Bronchus fibroblast of lung (primary cell): Measurements from ENCODE around the gene CARS1. TPM values are rescaled to one million over a fixed set of nuclear protein-coding genes. Genes with fewer than 3 reads are reported as not detected.

Experiments
- total RNA-seq: library from RNA; depleted of rRNA; stranded (reverse); fragments of >200 nt; gene quantifications from 2 replicates; pipeline ENCODE4 v1.2.3, GENCODE V29; 2015

Gene CARS1
- 82.9 and 86.5 TPM in 2 replicates for total RNA-seq

DNA sequence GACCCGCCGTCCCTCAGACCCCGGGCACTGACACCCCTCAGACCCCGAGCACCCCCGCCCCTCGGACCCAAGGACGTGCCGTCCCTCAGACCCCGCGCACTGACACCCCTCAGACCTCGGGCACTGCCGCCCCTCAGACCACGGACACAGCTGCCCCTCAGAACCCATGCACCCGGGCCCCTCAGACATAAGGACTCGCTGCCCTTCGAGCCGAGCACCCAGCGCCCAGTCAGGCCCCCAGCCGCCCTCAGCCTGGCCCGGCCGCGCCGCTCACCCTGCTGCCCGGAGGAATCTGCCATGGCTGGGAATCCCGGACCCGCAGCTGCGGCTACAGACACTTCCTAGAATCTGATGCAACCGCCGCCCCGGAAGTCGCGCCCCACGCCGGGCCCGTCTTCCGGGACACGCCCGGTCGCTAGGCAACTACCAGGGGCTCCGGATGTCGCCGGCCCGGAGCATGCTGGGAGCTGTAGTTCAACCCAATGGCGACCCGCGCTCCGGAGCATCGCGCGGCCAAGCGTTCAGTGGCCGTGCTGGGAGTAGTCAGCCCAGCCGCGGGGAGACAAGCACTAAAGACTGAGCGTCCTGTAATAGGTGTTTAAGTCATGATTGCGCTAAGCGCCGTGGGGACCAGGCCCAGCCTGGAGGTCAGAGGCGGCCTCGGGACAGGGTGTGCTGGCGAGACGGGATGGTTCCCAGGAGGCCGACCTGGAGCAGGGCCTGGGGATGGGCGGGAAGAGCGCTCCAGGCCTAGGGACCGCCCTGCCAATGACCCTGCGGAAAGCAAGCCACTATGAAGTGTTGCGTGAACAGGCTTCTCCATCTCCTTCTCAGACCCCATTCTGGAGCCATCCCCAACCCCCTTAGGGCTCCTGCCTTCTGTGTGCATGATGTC lies at the start of gene CARS1:
CARS1 (minus strand) TSS at position 355 of the 895 bp plus-strand sequence; CDS start at position 299, 56 bp downstream.

DNA sequence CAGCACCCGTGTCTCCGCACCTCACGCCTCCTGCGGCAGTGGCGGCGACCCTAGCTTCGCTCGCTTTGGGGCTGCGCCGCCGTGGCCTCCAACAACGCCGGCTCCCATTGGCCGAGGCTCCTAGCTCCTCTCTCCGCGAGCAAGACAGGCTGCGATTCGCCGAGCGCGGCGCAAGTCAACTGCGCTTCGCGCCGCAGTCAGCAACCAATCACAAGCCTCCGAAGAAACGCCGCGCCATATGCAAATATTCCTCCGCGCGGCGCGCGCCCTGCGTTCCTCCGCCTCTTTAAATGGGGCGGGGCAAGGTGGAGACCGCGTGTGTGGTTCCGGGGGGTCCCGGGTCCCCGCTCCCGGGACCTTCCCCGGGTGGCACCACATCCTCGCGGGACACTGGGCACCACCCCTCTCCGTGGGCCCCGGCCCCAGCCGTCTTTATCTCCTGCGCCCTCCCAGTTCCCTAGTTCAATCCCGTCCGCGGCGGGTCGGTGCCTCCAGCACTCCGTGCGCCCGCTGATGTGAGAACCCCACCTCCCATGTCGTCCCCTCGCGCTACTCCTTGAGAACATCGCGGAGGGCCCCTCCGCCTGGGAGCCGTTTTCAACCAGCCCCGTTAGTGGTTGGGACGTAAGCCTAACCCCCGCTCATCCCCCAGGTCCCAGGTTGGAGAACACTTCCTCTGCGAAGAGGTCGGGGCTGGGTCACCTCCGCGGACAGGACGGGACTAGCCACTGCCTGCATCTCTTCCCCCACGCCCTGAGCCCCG lies 64.8 kb downstream of the CARS1 start, which contains the start of gene NAP1L4:
NAP1L4 (minus strand) TSS at position 96 of the 763 bp plus-strand sequence. CDS start 13,109 bp downstream, outside the sequence.

Other genes with a start within 250 kb of the CARS1 start
- gene CDKN1C, start 171.6 kb downstream of the CARS1 start, total RNA-seq = 28.2 and 31.4 TPM in 2 replicates
- 67.4 and 71.9 TPM in 2 replicates for gene PHLDA2, start 128.0 kb downstream of the CARS1 start, total RNA-seq
- gene NAP1L4, start 65.1 kb downstream of the CARS1 start, total RNA-seq = 81.6 and 86.2 TPM in 2 replicates
- 32.9 and 43.9 TPM in 2 replicates for gene OSBPL5, start 107.9 kb upstream of the CARS1 start, total RNA-seq
- not detected in 2 replicates for gene MRGPRG, start 161.4 kb upstream of the CARS1 start, total RNA-seq
- gene MRGPRE, start 175.0 kb upstream of the CARS1 start, total RNA-seq = not detected in 2 replicates